Uterus (tissue), 4 donors: ENCODE measurements around the gene RGP1. TPM values are rescaled to one million over a fixed set of nuclear protein-coding genes. Genes with fewer than 3 reads are reported as not detected.
A peak's percentile ranks its signal among the peaks of the same experiment; 100 is the strongest.

Source experiments
- DNase-seq, 2 donors: peaks; one replicate each; pipeline ENCODE4 v3.0.0-alpha.2; 2019 to 2020
- H3K27ac ChIP-seq, 2 donors: fragments of 200-600 bp; sonication (generic); 1 replicate in 1 of 2; 2 replicates in 1 of 2; pipeline ENCODE4 v1.5.1; 2016 to 2018
- H3K27me3 ChIP-seq, 2 donors: fragments of 200-600 bp; sonication (generic); one replicate each; pipeline ENCODE4 v1.5.1; 2018 to 2019; ENCODE audit warnings: control low read depth in 1 of 2
- H3K36me3 ChIP-seq, 2 donors: fragments of 200-600 bp; sonication (generic); one replicate each; pipeline ENCODE4 v1.5.1; 2019; ENCODE audit warnings: control low read depth in 1 of 2
- H3K4me1 ChIP-seq, 2 donors: fragments of 200-600 bp; sonication (generic); one replicate each; pipeline ENCODE4 v1.5.1; 2018 to 2019; ENCODE audit warnings: control low read depth in 1 of 2
- H3K4me3 ChIP-seq, 2 donors: fragments of 200-600 bp; sonication (generic); 1 replicate in 1 of 2; 2 replicates in 1 of 2; pipeline ENCODE4 v1.5.1; 2018 to 2019; ENCODE audit warnings: mild to moderate bottlenecking in 1 of 2
- H3K9me3 ChIP-seq, 2 donors: fragments of 200-600 bp; sonication (generic); one replicate each; pipeline ENCODE4 v1.5.1; 2019; ENCODE audit warnings: control low read depth in 1 of 2
- POLR2A ChIP-seq, 2 donors: fragments of 450-650 bp; IDR thresholded peaks; one replicate each; pipeline ENCODE4 v1.6.1; 2016; ENCODE audit warnings: antibody characterized with exemption in 2 of 2, mild to moderate bottlenecking in 1 of 2, moderate library complexity in 1 of 2
- intact Hi-C: fragments of 100-400 bp; cut with DNase I; formaldehyde crosslinking; loops from one replicate; pipeline ENCODE4 v1.15.1; 2023; ENCODE audit warnings: low total_unique reads
- total RNA-seq, 4 donors: library from RNA; depleted of rRNA in 3 of 4; stranded (reverse); fragments of >200 nt in 3 of 4; gene quantifications; one replicate each; pipeline versions ENCODE4 v1.1.0 to v1.2.4, GENCODE V29; 2014 to 2023
- TF ChIP-seq, protein P1 (sequence below), 4 experiments: fragments of 200-600 bp in 2 of 4; fragments of 450-650 bp in 2 of 4; sonication (generic) in 2 of 4; IDR thresholded peaks; one replicate each; pipeline ENCODE4 v1.5.1; 2016 to 2019; ENCODE audit warnings: antibody characterized with exemption in 4 of 4, mild to moderate bottlenecking in 2 of 4, moderate library complexity in 1 of 4
- donor health status: DM: yes; HTN: yes; CAD: no.

RGP1 gene
- total RNA-seq, 4 donors from 2014 or later, result 2.0 to 38.1 (median 10.3) TPM

DNA sequence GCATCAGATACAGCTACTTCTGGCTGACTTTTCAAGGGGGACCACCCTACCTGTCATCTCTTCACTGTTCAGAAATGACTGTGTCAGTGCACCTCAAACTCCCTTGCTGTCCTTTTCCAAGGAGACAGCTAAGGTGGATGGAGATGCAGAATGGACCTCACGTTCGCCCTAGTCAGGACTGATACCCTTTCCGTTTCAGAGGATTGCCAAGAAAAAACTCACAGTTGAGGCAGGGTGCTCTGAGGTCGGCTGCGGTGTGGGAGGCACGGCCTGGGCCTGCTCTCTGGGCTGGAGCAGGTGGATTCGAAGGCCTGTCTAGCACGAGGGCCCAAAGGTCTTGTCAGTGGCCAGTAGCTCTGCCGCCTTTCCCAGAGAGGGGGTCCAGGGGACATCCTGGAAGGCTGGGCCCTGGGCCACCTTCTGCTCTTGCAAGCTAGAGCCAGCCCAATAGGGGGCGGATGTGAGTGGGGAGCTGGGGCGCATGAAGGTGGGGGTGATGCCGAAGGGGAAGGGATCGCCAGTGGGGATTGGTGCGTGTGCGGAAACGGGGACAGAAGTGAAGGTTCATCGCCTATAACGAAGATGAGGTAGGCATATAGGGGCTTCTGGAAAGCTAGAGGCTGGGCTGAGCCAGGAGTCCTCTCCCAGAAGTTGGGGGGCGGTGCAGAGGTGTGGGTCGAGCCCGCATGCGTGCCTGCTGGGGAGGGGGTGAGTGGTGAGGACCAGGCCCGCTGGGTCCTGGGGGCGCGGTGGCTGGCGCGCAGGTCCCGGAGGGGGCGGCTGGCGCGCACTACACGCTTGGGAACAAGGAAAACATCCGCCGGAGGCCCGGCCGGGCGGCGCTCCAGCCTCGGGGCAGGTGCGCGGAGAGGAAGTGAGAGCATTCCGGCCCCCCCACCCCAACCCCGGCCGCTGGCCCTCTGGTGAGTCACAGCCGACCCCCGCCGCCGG lies 7.5 kb downstream of the RGP1 start:
- Histone ChIP-seq H3K4me1 (peaks cover 0 to 6% of the 10 kb centered on the region in 2 donors), H3K27ac (peak overlapping the region; percentile 75 to 86), H3K27me3 (no peaks in the 10 kb centered on the region), H3K4me3 (peak overlapping the region; percentile 41 to 54), H3K9me3 (no peaks in the 10 kb centered on the region), H3K36me3 (no peaks in the 10 kb centered on the region)
- intact Hi-C loops, result no loop called here
- peak; percentile 67 to 73 for DNase-seq
- TF ChIP-seq POLR2A (IDR thresholded peaks at IDR 0.05), result no peak
- TF ChIP-seq, protein P1, sequence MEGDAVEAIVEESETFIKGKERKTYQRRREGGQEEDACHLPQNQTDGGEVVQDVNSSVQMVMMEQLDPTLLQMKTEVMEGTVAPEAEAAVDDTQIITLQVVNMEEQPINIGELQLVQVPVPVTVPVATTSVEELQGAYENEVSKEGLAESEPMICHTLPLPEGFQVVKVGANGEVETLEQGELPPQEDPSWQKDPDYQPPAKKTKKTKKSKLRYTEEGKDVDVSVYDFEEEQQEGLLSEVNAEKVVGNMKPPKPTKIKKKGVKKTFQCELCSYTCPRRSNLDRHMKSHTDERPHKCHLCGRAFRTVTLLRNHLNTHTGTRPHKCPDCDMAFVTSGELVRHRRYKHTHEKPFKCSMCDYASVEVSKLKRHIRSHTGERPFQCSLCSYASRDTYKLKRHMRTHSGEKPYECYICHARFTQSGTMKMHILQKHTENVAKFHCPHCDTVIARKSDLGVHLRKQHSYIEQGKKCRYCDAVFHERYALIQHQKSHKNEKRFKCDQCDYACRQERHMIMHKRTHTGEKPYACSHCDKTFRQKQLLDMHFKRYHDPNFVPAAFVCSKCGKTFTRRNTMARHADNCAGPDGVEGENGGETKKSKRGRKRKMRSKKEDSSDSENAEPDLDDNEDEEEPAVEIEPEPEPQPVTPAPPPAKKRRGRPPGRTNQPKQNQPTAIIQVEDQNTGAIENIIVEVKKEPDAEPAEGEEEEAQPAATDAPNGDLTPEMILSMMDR (IDR thresholded peaks at IDR 0.05), result peak; percentile 28 to 69 (median 56)

DNA sequence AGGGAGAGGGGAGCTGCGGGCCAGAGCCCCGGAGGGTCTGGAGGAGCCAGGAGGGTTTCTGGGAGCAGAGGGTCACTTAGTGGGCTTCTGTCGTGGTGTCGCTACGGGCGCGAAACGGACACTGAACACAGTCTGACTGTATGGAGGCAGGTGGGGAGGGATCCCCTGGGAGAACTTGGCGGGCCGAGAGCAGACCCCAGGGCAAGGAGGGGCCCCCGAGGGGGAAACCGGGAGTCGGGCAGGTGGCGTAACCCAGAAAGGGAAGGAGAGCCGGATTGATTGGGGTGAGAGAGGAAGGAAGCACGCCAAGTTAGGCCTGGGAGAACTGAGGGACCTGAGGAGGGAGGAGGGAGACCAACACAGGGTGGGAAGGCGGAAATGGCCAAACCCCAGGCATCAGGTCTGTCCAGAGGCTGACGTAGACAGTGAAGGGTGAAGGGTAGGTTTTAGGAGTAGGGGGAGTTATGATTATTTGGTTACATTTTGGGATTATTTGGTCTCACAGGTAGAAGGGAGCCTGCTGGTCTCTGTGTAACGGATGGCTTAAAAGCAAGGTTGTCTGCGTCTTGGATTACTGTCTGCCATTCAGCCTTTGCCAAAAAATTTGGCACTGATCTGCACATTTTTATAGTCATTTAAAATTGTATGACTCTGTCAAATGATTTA lies 8.3 kb downstream of the RGP1 start:
- Histone ChIP-seq H3K36me3 (no peaks in the 10 kb centered on the region), H3K27ac (peak overlapping the region; percentile 75 to 86), H3K27me3 (no peaks in the 10 kb centered on the region), H3K4me3 (peak overlapping the region; percentile 41 to 54), H3K9me3 (no peaks in the 10 kb centered on the region), H3K4me1 (peaks cover 0 to 6% of the 10 kb centered on the region in 2 donors)
- intact Hi-C loops, result no loop called here
- DNase-seq, result peak; percentile 57 to 61
- TF ChIP-seq, protein P1 (IDR thresholded peaks at IDR 0.05), result no peak
- peak in 1 of 2 donors; percentile 25 for TF ChIP-seq POLR2A (IDR thresholded peaks at IDR 0.05)

DNA sequence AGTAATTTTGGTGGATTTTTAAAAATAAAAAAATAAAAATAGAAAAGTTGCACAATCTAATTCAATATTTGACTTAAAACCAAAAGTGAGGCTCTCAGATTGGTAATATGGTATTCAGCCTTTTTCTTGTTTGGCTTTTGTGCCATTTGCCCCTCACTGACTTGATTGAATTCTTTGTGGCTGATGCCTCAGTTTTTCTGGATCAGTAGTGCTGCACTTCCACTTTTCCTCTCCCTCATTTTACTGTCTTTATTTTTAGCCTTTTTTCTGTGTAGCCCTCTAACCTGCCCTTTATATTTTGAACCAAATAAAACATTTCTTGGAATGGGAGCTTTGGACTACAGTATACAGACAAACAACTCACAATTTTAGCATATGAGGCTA lies 8.8 kb downstream of the RGP1 start:
- no peaks in the 10 kb centered on the region for H3K36me3 ChIP-seq
- no peaks in the 10 kb centered on the region for H3K27me3 ChIP-seq
- no peak overlapping the region for H3K4me3 ChIP-seq
- intact Hi-C loops, result no loop called here
- no peak for DNase-seq
- H3K4me1 ChIP-seq, result peaks cover 0 to 6% of the 10 kb centered on the region in 2 donors
- H3K27ac ChIP-seq, result peak overlapping the region; percentile 75 to 86
- no peak for TF ChIP-seq POLR2A (IDR thresholded peaks at IDR 0.05)
- no peaks in the 10 kb centered on the region for H3K9me3 ChIP-seq

DNA sequence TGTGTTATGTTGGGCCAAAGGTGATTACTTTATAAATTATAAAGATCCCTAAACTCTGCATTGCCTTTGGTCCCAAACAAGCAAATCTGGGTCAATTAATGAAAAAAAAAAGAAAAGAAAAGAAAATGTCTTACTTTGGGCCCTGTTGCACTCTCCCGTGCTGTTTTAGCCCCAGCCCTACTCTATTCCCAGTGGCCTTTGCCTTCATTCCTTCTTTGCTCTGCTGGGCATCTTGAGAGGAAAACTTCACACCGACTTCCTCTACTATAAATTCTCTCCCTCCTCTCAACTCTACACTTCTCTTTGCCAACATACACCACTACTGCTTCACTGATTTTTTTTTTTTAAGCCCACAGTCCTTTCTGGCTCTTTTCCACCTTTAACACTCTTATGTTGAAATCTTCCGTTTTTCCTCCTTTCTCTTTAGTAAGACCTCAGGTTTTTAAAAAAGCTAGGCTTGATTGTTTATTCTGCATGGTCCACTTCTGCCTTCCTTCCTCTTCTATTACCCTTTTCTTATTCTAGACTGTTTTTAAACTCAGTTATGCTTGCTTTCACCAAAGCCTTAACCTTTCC lies 9.5 kb downstream of the RGP1 start:
- intact Hi-C loops, result no loop called here
- DNase-seq, result no peak
- Histone ChIP-seq H3K4me1 (peaks cover 0 to 6% of the 10 kb centered on the region in 2 donors), H3K36me3 (no peaks in the 10 kb centered on the region), H3K4me3 (no peak overlapping the region), H3K9me3 (no peaks in the 10 kb centered on the region), H3K27ac (peak overlapping the region; percentile 75 to 86), H3K27me3 (no peaks in the 10 kb centered on the region)
- TF ChIP-seq POLR2A (IDR thresholded peaks at IDR 0.05), result no peak
- TF ChIP-seq, protein P1 (IDR thresholded peaks at IDR 0.05), result no peak

DNA sequence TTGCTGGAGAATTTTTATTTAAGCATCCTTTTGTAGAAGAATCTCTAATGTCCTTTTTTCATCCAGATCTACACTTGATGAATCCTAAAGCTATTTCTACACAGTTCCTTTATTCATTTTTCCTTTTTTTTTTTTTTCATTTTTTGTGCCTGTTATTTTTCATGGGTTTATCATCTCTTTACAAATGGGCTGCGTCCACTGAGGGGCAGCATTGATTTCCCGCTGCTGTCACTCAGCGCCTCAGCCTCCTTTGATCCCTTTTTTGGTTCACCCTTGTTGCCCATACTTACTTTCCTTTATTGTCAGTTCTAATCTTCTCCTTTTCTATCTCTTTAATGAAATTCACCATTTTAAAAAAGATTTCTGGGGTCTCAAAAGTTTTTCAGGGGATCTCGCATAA lies 10.7 kb downstream of the RGP1 start:
- Histone ChIP-seq H3K4me3 (no peak overlapping the region), H3K27me3 (no peaks in the 10 kb centered on the region), H3K9me3 (no peaks in the 10 kb centered on the region), H3K27ac (no peak overlapping the region), H3K4me1 (peaks cover 0 to 6% of the 10 kb centered on the region in 2 donors), H3K36me3 (no peaks in the 10 kb centered on the region)
- no peak for DNase-seq
- intact Hi-C loops, result no loop called here
- TF ChIP-seq POLR2A (IDR thresholded peaks at IDR 0.05), result no peak
- TF ChIP-seq, protein P1 (IDR thresholded peaks at IDR 0.05), result no peak
